Mammary epithelial cell (primary cell): ENCODE results near the gene ISG15.

Source experiments
- CTCF ChIP-seq, 2 donors: IDR thresholded peaks in 1 of 2; conservative IDR thresholded peaks in 1 of 2; 2 replicates each; pipeline ENCODE4 v1.5.1; 2011 to 2012; ENCODE audit warnings: inconsistent platforms in 2 of 2, low read length in 2 of 2, mild to moderate bottlenecking in 2 of 2, control low read depth in 1 of 2, low read depth in 1 of 2; ENCODE audit not compliant: insufficient read depth in 1 of 2; ENCODE audit errors: extremely low read depth in 1 of 2
- EZH2 ChIP-seq: IDR thresholded peaks from 2 replicates; pipeline ENCODE4 v1.6.1; 2012; ENCODE audit warnings: low read length, inconsistent platforms, borderline replicate concordance

- no peak for TF ChIP-seq CTCF (conservative IDR thresholded peaks at IDR 0.05 in 1 of 2, IDR thresholded peaks at IDR 0.05 in 1 of 2; ENCODE audit: extremely low read depth in 1 of 2, insufficient read depth in 1 of 2, low read depth in 1 of 2, low read length in 2 of 2)
- no peak for TF ChIP-seq EZH2
Measured at GRCh38 chr1:1020000-1020404, 6.7 kb downstream of the ISG15 start, which contains the start of gene AGRN.
